Stromal cell of bone marrow (primary cell): ENCODE data around the gene SDC1.

ENCODE experiments used
- DNase-seq: peaks from one replicate; pipeline ENCODE4 v3.0.0-alpha.2; 2012; ENCODE audit warnings: low read depth

The SDC1 gene

GRCh38 chr2:20169796-20170703 is 54.9 kb downstream of the SDC1 start:
- DNase-seq = no peak

GRCh38 chr2:20168727-20169696 is 55.9 kb downstream of the SDC1 start:
- DNase-seq = no peak

GRCh38 chr2:20168048-20168726 is 56.7 kb downstream of the SDC1 start:
- DNase-seq = no peak

- DNase-seq = no peak
These were observed 57.6 kb downstream of the SDC1 start for GRCh38 chr2:20167356-20167755.

- DNase-seq = no peak
These were observed 59.0 kb downstream of the SDC1 start for GRCh38 chr2:20165677-20166509.

GRCh38 chr2:20164734-20165478 is 60.0 kb downstream of the SDC1 start:
- no peak for DNase-seq

GRCh38 chr2:20164061-20164733 is 60.7 kb downstream of the SDC1 start:
- DNase-seq = no peak

- DNase-seq = no peak
These were observed 65.4 kb downstream of the SDC1 start for GRCh38 chr2:20159411-20160070.

- DNase-seq = no peak
These were observed 67.6 kb downstream of the SDC1 start for GRCh38 chr2:20157193-20157891.

- no peak for DNase-seq
These were observed 68.1 kb downstream of the SDC1 start for GRCh38 chr2:20156836-20157192.

GRCh38 chr2:20156076-20156759 is 68.7 kb downstream of the SDC1 start:
- no peak for DNase-seq

GRCh38 chr2:20153131-20153851 is 71.6 kb downstream of the SDC1 start:
- DNase-seq = no peak

GRCh38 chr2:20150806-20151571 is 73.9 kb downstream of the SDC1 start:
- no peak for DNase-seq
